ENCODE data around the gene BST1. TPM values are rescaled to one million over a fixed set of nuclear protein-coding genes. Genes with fewer than 3 reads are reported as not detected.

The BST1 gene
- total RNA-seq, 1 experiment from 2014 or later = 1.4 TPM

- no peak for TF ChIP-seq E2F4 (CRISPR knock-in tag; IDR thresholded peaks at IDR 0.05; ENCODE audit: borderline replicate concordance, low read depth)
- TF ChIP-seq IRF2 (CRISPR knock-in tag; IDR thresholded peaks at IDR 0.05; ENCODE audit: borderline replicate concordance, low read depth) = no peak
- no peak for TF ChIP-seq ZNF416 (CRISPR knock-in tag; IDR thresholded peaks at IDR 0.05)
- TF ChIP-seq, protein P1, sequence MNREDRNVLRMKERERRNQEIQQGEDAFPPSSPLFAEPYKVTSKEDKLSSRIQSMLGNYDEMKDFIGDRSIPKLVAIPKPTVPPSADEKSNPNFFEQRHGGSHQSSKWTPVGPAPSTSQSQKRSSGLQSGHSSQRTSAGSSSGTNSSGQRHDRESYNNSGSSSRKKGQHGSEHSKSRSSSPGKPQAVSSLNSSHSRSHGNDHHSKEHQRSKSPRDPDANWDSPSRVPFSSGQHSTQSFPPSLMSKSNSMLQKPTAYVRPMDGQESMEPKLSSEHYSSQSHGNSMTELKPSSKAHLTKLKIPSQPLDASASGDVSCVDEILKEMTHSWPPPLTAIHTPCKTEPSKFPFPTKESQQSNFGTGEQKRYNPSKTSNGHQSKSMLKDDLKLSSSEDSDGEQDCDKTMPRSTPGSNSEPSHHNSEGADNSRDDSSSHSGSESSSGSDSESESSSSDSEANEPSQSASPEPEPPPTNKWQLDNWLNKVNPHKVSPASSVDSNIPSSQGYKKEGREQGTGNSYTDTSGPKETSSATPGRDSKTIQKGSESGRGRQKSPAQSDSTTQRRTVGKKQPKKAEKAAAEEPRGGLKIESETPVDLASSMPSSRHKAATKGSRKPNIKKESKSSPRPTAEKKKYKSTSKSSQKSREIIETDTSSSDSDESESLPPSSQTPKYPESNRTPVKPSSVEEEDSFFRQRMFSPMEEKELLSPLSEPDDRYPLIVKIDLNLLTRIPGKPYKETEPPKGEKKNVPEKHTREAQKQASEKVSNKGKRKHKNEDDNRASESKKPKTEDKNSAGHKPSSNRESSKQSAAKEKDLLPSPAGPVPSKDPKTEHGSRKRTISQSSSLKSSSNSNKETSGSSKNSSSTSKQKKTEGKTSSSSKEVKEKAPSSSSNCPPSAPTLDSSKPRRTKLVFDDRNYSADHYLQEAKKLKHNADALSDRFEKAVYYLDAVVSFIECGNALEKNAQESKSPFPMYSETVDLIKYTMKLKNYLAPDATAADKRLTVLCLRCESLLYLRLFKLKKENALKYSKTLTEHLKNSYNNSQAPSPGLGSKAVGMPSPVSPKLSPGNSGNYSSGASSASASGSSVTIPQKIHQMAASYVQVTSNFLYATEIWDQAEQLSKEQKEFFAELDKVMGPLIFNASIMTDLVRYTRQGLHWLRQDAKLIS (CRISPR knock-in tag; IDR thresholded peaks at IDR 0.05; ENCODE audit: borderline replicate concordance) = no peak
- no peak for TF ChIP-seq ZNF281 (CRISPR knock-in tag; IDR thresholded peaks at IDR 0.05)
- no peak for TF ChIP-seq ZNF671 (CRISPR knock-in tag; IDR thresholded peaks at IDR 0.05)
- TF ChIP-seq SP1 (CRISPR knock-in tag; conservative IDR thresholded peaks at IDR 0.05) = no peak
- no peak for TF ChIP-seq CBFB (CRISPR knock-in tag; IDR thresholded peaks at IDR 0.05; ENCODE audit: low read depth)
- no peak for TF ChIP-seq SOX15 (CRISPR knock-in tag; IDR thresholded peaks at IDR 0.05)
These were observed 32.3 kb upstream of the BST1 start (continued) for GRCh38 chr4:15670576-15670975.

- no peak for DNase-seq (ENCODE audit: low spot score)
- no peaks in the 10 kb centered on the region for H3K27me3 Mint-ChIP-seq (ENCODE audit: low read depth)
- no peak for ATAC-seq
- H3K4me1 Mint-ChIP-seq = peaks cover 10% of the 10 kb centered on the region
- no peak overlapping the region for H3K4me3 Mint-ChIP-seq
- no peaks in the 10 kb centered on the region for H3K9me3 Mint-ChIP-seq
- CTCF ChIA-PET = no interaction called here
- peaks cover 17% of the 10 kb centered on the region for H3K36me3 Mint-ChIP-seq
- POLR2A ChIA-PET = no interaction called here
- H3K27ac Mint-ChIP-seq = no peak overlapping the region
- no peak for TF ChIP-seq SOX15 (CRISPR knock-in tag; IDR thresholded peaks at IDR 0.05)
- no peak for TF ChIP-seq KAT7 (CRISPR knock-in tag; IDR thresholded peaks at IDR 0.05; ENCODE audit: borderline replicate concordance)
- TF ChIP-seq, protein P2, sequence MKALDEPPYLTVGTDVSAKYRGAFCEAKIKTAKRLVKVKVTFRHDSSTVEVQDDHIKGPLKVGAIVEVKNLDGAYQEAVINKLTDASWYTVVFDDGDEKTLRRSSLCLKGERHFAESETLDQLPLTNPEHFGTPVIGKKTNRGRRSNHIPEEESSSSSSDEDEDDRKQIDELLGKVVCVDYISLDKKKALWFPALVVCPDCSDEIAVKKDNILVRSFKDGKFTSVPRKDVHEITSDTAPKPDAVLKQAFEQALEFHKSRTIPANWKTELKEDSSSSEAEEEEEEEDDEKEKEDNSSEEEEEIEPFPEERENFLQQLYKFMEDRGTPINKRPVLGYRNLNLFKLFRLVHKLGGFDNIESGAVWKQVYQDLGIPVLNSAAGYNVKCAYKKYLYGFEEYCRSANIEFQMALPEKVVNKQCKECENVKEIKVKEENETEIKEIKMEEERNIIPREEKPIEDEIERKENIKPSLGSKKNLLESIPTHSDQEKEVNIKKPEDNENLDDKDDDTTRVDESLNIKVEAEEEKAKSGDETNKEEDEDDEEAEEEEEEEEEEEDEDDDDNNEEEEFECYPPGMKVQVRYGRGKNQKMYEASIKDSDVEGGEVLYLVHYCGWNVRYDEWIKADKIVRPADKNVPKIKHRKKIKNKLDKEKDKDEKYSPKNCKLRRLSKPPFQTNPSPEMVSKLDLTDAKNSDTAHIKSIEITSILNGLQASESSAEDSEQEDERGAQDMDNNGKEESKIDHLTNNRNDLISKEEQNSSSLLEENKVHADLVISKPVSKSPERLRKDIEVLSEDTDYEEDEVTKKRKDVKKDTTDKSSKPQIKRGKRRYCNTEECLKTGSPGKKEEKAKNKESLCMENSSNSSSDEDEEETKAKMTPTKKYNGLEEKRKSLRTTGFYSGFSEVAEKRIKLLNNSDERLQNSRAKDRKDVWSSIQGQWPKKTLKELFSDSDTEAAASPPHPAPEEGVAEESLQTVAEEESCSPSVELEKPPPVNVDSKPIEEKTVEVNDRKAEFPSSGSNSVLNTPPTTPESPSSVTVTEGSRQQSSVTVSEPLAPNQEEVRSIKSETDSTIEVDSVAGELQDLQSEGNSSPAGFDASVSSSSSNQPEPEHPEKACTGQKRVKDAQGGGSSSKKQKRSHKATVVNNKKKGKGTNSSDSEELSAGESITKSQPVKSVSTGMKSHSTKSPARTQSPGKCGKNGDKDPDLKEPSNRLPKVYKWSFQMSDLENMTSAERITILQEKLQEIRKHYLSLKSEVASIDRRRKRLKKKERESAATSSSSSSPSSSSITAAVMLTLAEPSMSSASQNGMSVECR (CRISPR knock-in tag; IDR thresholded peaks at IDR 0.05; ENCODE audit: borderline replicate concordance) = no peak
- TF ChIP-seq TCF7 (CRISPR knock-in tag; IDR thresholded peaks at IDR 0.05; ENCODE audit: low read depth) = no peak
- TF ChIP-seq, protein P3, sequence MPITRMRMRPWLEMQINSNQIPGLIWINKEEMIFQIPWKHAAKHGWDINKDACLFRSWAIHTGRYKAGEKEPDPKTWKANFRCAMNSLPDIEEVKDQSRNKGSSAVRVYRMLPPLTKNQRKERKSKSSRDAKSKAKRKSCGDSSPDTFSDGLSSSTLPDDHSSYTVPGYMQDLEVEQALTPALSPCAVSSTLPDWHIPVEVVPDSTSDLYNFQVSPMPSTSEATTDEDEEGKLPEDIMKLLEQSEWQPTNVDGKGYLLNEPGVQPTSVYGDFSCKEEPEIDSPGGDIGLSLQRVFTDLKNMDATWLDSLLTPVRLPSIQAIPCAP (CRISPR knock-in tag; IDR thresholded peaks at IDR 0.05) = no peak
- TF ChIP-seq, protein P4, sequence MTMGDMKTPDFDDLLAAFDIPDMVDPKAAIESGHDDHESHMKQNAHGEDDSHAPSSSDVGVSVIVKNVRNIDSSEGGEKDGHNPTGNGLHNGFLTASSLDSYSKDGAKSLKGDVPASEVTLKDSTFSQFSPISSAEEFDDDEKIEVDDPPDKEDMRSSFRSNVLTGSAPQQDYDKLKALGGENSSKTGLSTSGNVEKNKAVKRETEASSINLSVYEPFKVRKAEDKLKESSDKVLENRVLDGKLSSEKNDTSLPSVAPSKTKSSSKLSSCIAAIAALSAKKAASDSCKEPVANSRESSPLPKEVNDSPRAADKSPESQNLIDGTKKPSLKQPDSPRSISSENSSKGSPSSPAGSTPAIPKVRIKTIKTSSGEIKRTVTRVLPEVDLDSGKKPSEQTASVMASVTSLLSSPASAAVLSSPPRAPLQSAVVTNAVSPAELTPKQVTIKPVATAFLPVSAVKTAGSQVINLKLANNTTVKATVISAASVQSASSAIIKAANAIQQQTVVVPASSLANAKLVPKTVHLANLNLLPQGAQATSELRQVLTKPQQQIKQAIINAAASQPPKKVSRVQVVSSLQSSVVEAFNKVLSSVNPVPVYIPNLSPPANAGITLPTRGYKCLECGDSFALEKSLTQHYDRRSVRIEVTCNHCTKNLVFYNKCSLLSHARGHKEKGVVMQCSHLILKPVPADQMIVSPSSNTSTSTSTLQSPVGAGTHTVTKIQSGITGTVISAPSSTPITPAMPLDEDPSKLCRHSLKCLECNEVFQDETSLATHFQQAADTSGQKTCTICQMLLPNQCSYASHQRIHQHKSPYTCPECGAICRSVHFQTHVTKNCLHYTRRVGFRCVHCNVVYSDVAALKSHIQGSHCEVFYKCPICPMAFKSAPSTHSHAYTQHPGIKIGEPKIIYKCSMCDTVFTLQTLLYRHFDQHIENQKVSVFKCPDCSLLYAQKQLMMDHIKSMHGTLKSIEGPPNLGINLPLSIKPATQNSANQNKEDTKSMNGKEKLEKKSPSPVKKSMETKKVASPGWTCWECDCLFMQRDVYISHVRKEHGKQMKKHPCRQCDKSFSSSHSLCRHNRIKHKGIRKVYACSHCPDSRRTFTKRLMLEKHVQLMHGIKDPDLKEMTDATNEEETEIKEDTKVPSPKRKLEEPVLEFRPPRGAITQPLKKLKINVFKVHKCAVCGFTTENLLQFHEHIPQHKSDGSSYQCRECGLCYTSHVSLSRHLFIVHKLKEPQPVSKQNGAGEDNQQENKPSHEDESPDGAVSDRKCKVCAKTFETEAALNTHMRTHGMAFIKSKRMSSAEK (CRISPR knock-in tag; IDR thresholded peaks at IDR 0.05; ENCODE audit: borderline replicate concordance) = no peak
- TF ChIP-seq, protein P5, sequence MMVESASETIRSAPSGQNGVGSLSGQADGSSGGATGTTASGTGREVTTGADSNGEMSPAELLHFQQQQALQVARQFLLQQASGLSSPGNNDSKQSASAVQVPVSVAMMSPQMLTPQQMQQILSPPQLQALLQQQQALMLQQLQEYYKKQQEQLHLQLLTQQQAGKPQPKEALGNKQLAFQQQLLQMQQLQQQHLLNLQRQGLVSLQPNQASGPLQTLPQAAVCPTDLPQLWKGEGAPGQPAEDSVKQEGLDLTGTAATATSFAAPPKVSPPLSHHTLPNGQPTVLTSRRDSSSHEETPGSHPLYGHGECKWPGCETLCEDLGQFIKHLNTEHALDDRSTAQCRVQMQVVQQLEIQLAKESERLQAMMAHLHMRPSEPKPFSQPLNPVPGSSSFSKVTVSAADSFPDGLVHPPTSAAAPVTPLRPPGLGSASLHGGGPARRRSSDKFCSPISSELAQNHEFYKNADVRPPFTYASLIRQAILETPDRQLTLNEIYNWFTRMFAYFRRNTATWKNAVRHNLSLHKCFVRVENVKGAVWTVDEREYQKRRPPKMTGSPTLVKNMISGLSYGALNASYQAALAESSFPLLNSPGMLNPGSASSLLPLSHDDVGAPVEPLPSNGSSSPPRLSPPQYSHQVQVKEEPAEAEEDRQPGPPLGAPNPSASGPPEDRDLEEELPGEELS (CRISPR knock-in tag; IDR thresholded peaks at IDR 0.05) = no peak
- TF ChIP-seq TEAD1 (CRISPR knock-in tag; IDR thresholded peaks at IDR 0.05) = no peak
These were observed 30.8 kb upstream of the BST1 start for GRCh38 chr4:15672101-15672500.

Measured in WTC11 (cell line).